K562 (cell line): ENCODE data around the gene ARFIP2. TPM values are rescaled to one million over a fixed set of nuclear protein-coding genes. Genes with fewer than 3 reads are reported as not detected.

Source experiments
- ATAC-seq: fragments of 200-7000 bp; cut with Tn5 transposase; 3 replicates; pipeline ENCODE4 v1.9.1; 2020; ENCODE audit warnings: moderate library complexity
- BruUV-seq: library from RNA; stranded (reverse); fragments of 400-500 nt; replicated peaks from 2 replicates; lab custom pipeline; 2021; lab: Mats Ljungman, UMichigan
- CTCF ChIA-PET: fragments of 300-600 bp; formaldehyde crosslinking; extraction: SDS; loops from one replicate; lab custom pipeline; 2021; ENCODE audit warnings: low intra/inter-chr PET ratio; lab: Yijun Ruan, JAX
- POLR2A ChIA-PET: fragments of 300-600, 350-650 bp; sonication (Branson Sonifier 250); formaldehyde crosslinking; extraction: SDS; loops from one replicate; lab custom pipeline; 2021; ENCODE audit warnings: antibody characterized with exemption, inconsistent platforms; lab: Yijun Ruan, JAX
- DNase-seq, 4 experiments: peaks; one replicate each; pipeline versions ENCODE4 v3.0.0 to v3.0.0-alpha.2; 2011 to 2018; ENCODE audit warnings: low spot score in 3 of 4, mixed read lengths in 3 of 4; ENCODE audit errors: extremely low read depth in 1 of 4
- FAIRE-seq: peaks from 2 replicates; lab custom pipeline; 2011; peaks lifted over from hg19 to GRCh38; lab: Jason Lieb, UNC
- H2AFZ ChIP-seq: 2 replicates; pipeline ENCODE4 v1.6.0; 2011; ENCODE audit warnings: low read depth, low read length, control low read depth, inconsistent platforms
- H3K27ac ChIP-seq: fragments of 200-600 bp; 3 replicates; pipeline ENCODE4 v1.8.0; 2011; ENCODE audit warnings: low read depth, mild to moderate bottlenecking, control low read depth, inconsistent platforms, low read length, moderate library complexity, mixed read lengths; ENCODE audit errors: extremely low read depth
- H3K27me3 ChIP-seq, 2 experiments: fragments of 300-600 bp in 1 of 2; 2 replicates in 1 of 2; 3 replicates in 1 of 2; pipeline versions ENCODE4 v1.6.0 to v1.8.0; 2011; ENCODE audit warnings: inconsistent platforms in 2 of 2, low read length in 2 of 2, mild to moderate bottlenecking in 1 of 2, mixed read lengths in 1 of 2, moderate library complexity in 1 of 2; ENCODE audit not compliant: control insufficient read depth in 2 of 2, insufficient read depth in 2 of 2
- H3K36me3 ChIP-seq: fragments of 300-600 bp; 3 replicates; pipeline ENCODE4 v1.8.0; 2011; ENCODE audit warnings: mild to moderate bottlenecking, low read length, inconsistent platforms; ENCODE audit not compliant: control insufficient read depth, insufficient read depth
- H3K4me1 ChIP-seq, 2 experiments: fragments of 200-600 bp in 1 of 2; replicated peaks in 1 of 2; 2 replicates in 1 of 2; 3 replicates in 1 of 2; pipeline versions ENCODE4 v1.5.1 to v1.8.0; 2011; ENCODE audit warnings: inconsistent platforms in 2 of 2, low read length in 2 of 2, mild to moderate bottlenecking in 1 of 2, mixed read lengths in 1 of 2, moderate library complexity in 1 of 2; ENCODE audit not compliant: control insufficient read depth in 2 of 2, insufficient read depth in 2 of 2
- H3K4me2 ChIP-seq: 2 replicates; pipeline ENCODE4 v1.6.1; 2011; ENCODE audit warnings: low read length, control low read depth, inconsistent platforms, mixed read lengths; ENCODE audit not compliant: insufficient read depth
- H3K4me3 ChIP-seq: fragments of 200-600 bp; sonication (generic), shearing (Covaris generic); 2 replicates; pipeline ENCODE4 v1.5.1; 2016; ENCODE audit warnings: control low read depth, inconsistent platforms
- H3K79me2 ChIP-seq: fragments of 200-600 bp; 3 replicates; pipeline ENCODE4 v1.8.0; 2011; ENCODE audit warnings: low read length, inconsistent platforms; ENCODE audit not compliant: control insufficient read depth, insufficient read depth
- H3K9ac ChIP-seq, 2 experiments: 2 replicates each; pipeline versions ENCODE4 v1.6.0 to v1.6.1; 2011; ENCODE audit warnings: low read depth in 2 of 2, low read length in 2 of 2, control low read depth in 1 of 2, inconsistent platforms in 1 of 2, mild to moderate bottlenecking in 1 of 2, mixed read lengths in 1 of 2; ENCODE audit not compliant: insufficient read depth in 1 of 2
- H3K9me1 ChIP-seq: one replicate; pipeline ENCODE4 v1.6.0; 2011; ENCODE audit warnings: inconsistent platforms, mild to moderate bottlenecking, low read length, moderate library complexity; ENCODE audit not compliant: control insufficient read depth, insufficient read depth
- H3K9me3 ChIP-seq: replicated peaks from 2 replicates; pipeline ENCODE4 v1.5.1; 2011; ENCODE audit warnings: low read depth, low read length, inconsistent platforms; ENCODE audit not compliant: control insufficient read depth, insufficient read depth
- H4K20me1 ChIP-seq: replicated peaks from 2 replicates; pipeline ENCODE4 v1.6.1; 2011; ENCODE audit warnings: low read length, inconsistent platforms, mixed read lengths; ENCODE audit not compliant: control insufficient read depth, insufficient read depth
- BCOR ChIP-seq: fragments of 450-650 bp; IDR thresholded peaks from 2 replicates; pipeline ENCODE4 v1.6.1; 2016
- CCAR2 ChIP-seq: fragments of 200-400 bp; formaldehyde crosslinking; IDR thresholded peaks from 2 replicates; pipeline ENCODE4 v1.6.1; 2017; ENCODE audit warnings: mild to moderate bottlenecking, low read depth, low read length
- HIVEP1 ChIP-seq: fragments of 250-450 bp; sonication (Bioruptor Pico); IDR thresholded peaks from 2 replicates; pipeline ENCODE4 v1.4.0; 2020; ENCODE audit warnings: mild to moderate bottlenecking
- HMGN3 ChIP-seq: IDR thresholded peaks from 2 replicates; pipeline ENCODE4 v1.6.1; 2011; ENCODE audit warnings: borderline replicate concordance, low read depth, mild to moderate bottlenecking, mixed read lengths, low read length; ENCODE audit not compliant: insufficient read length; ENCODE audit errors: extremely low read depth
- KDM2B ChIP-seq: fragments of 250-450 bp; sonication (Bioruptor Pico); IDR thresholded peaks from 2 replicates; pipeline ENCODE4 v1.8.0; 2021; ENCODE audit warnings: mild to moderate bottlenecking, moderate library complexity
- TAF1 ChIP-seq: IDR thresholded peaks from 2 replicates; pipeline ENCODE4 v1.6.1; 2011; ENCODE audit warnings: mild to moderate bottlenecking, low read length, moderate library complexity; ENCODE audit not compliant: insufficient read depth, control insufficient read depth, severe bottlenecking; ENCODE audit errors: extremely low read depth
- TAF9B ChIP-seq: fragments of 450-650 bp; IDR thresholded peaks from 2 replicates; pipeline ENCODE4 v1.6.1; 2018; ENCODE audit warnings: mild to moderate bottlenecking; ENCODE audit not compliant: partially characterized antibody
- TRIM24 ChIP-seq, 2 experiments: fragments of 450-650 bp; IDR thresholded peaks; 2 replicates each; pipeline ENCODE4 v1.6.1; 2016
- ZNF584 ChIP-seq: fragments of 200-800 bp; sonication (Bioruptor generic); IDR thresholded peaks from 2 replicates; pipeline ENCODE4 v1.6.1; 2016; ENCODE audit warnings: low read depth, mild to moderate bottlenecking, missing genetic modification characterization, missing compliant biosample characterization
- ZNF785 ChIP-seq: fragments of 250-450 bp; sonication (Bioruptor Pico); IDR thresholded peaks from 2 replicates; pipeline ENCODE4 v1.4.0; 2020; ENCODE audit warnings: mild to moderate bottlenecking
- WGBS: fragments of 100-300 bp; shearing (Covaris generic); methylation state at CpG from one replicate; pipeline ENCODE4 v1.1.6; 2016; ENCODE audit warnings: low coverage, mixed read lengths; ENCODE audit not compliant: insufficient coverage; ENCODE audit errors: missing lambda C conversion rate; 5-methylcytosine and 5-hydroxymethylcytosine counted together
- in situ Hi-C: fragments of 300-500 bp; cut with MboI; formaldehyde crosslinking; loops from 4 replicates; pipeline ENCODE4 v1.15.0; 2018; ENCODE audit warnings: inconsistent platforms, mixed read lengths
- intact Hi-C: fragments of 100-400 bp; cut with micrococcal nuclease; formaldehyde crosslinking; loops from 2 replicates; pipeline ENCODE4 v1.14.2; 2022
- polyA plus RNA-seq, 8 experiments: library from polyadenylated mRNA; depleted of rRNA in 4 of 8; stranded (reverse) in 5 of 8; unstranded in 3 of 8; fragments of >200 nt; fragmentation: Nextera tagmentation in 2 of 8; fragmentation: Illumina TruSeq in 1 of 8; extraction: Ambion mirVana in 2 of 8; extraction: Trizol in 1 of 8; gene quantifications; 2 replicates each; pipeline versions ENCODE4 v1.2.1 to v1.2.3, GENCODE V29; 2011 to 2014; ENCODE audit warnings: inconsistent platforms in 1 of 8, missing spikeins in 1 of 8
- total RNA-seq, 7 experiments: library from RNA; depleted of rRNA in 6 of 7; stranded (reverse); fragments of >200 nt in 6 of 7; fragmentation: Illumina TruSeq in 2 of 7; extraction: Trizol in 2 of 7; gene quantifications; 2 replicates each; pipeline versions ENCODE4 v1.2.1 to v1.2.3, GENCODE V29; 2011 to 2021; ENCODE audit warnings: low replicate concordance in 1 of 7

ARFIP2 gene
- total and polyA plus RNA-seq, 9 of the 15 experiments (the other 6 are each of a cell fraction or from before 2014, with no cell fraction given) = 11.8 to 74.1 (median 41.0) TPM

DNA sequence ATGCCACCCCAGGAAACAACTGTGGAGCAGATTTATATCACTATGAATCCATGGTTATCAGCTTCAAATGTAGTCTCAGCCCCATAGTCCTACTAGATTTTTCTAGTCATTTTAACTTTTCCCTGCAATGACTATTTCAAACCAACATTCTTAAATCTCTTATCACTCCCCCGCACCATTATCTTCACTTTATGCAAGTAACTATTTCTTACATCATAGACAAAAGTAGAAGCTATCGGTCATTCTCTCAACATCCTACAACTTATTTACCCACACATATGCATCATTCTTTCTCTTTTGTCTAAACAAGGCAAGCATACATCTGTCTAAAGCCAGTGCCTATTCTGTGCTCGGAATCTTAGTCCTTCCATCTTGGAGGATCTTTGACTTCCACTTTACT lies 4.5 kb upstream of the ARFIP2 start:
- ChIA-PET CTCF (interaction anchor here (1.0 kb wide), 1 partner anchor 219 kb away, joined by 3 read pairs; no protein-coding TSS in a partner anchor), POLR2A (interaction anchor here (2.7 kb wide), 1 partner anchor 10 kb away, joined by 16 read pairs; no protein-coding TSS in a partner anchor)
- Histone ChIP-seq H3K4me1 (peaks cover 6 to 8% of the 10 kb centered on the region in 2 experiments; a peak in 3 of 5 replicates), H2AFZ (no peak overlapping the region), H4K20me1 (no peaks in the 10 kb centered on the region), H3K27me3 (no peaks in the 10 kb centered on the region), H3K27ac (no peak overlapping the region), H3K9ac (no peak overlapping the region), H3K4me3 (no peak overlapping the region), H3K79me2 (peaks cover 37% of the 10 kb centered on the region), H3K36me3 (peaks cover 78% of the 10 kb centered on the region), H3K9me1 (no peaks in the 10 kb centered on the region), H3K4me2 (no peak overlapping the region), H3K9me3 (no peaks in the 10 kb centered on the region)
- BruUV-seq = no TSS peak
- DNase-seq = no peak
- intact Hi-C loops = no loop called here
- no peak for FAIRE-seq
- no peak for ATAC-seq
- WGBS = 49% methylated on average over 3 of the region's 3 CpGs
- TF ChIP-seq CCAR2 = no peak
- no peak for TF ChIP-seq BCOR
- no peak for TF ChIP-seq KDM2B
- no peak for TF ChIP-seq ZNF584 (CRISPR knock-in tag)
- TF ChIP-seq HIVEP1 (CRISPR knock-in tag) = no peak
- TF ChIP-seq TAF1 = no peak
- no peak for TF ChIP-seq TAF9B
- no peak for TF ChIP-seq ZNF785
- no peak for TF ChIP-seq HMGN3
- TF ChIP-seq TRIM24 (IDR thresholded peaks at IDR 0.05) = no peak
- in situ Hi-C loops = no loop called here
